SK-N-SH treated with all-trans-retinoic acid at 6 μM for 48 hours (cell line): ENCODE data around the gene PRPF40B.

Experiments used
- TSHZ2 ChIP-seq: fragments of 250-450 bp; sonication (Bioruptor Pico); IDR thresholded peaks from 2 replicates; pipeline ENCODE4 v1.5.0; 2020; ENCODE audit warnings: mild to moderate bottlenecking, moderate library complexity
- ZFP3 ChIP-seq: fragments of 250-450 bp; sonication (Bioruptor Pico); IDR thresholded peaks from 2 replicates; pipeline ENCODE4 v1.5.0; 2020; ENCODE audit warnings: mild to moderate bottlenecking, moderate library complexity

GRCh38 chr12:49603721-49604120 lies 19.6 kb upstream of the PRPF40B start:
- TF ChIP-seq TSHZ2 (CRISPR knock-in tag) (no peak), ZFP3 (no peak)
